Umbilical cord (tissue), 2 donors: Measurements from ENCODE around the gene HMG20A. TPM values are rescaled to one million over a fixed set of nuclear protein-coding genes. Genes with fewer than 3 reads are reported as not detected.

Experiments used
- DNase-seq: peaks from one replicate; pipeline ENCODE4 v3.0.0-alpha.2; 2015; ENCODE audit warnings: low spot score
- total RNA-seq: library from RNA; depleted of rRNA; stranded (reverse); fragments of >200 nt; gene quantifications from one replicate; pipeline ENCODE4 v1.2.3, GENCODE V29; 2014; ENCODE audit warnings: low replicate concordance; ENCODE audit not compliant: insufficient read depth

The HMG20A gene
- total RNA-seq, 1 donor from 2014 or later = 33.2 TPM

DNA sequence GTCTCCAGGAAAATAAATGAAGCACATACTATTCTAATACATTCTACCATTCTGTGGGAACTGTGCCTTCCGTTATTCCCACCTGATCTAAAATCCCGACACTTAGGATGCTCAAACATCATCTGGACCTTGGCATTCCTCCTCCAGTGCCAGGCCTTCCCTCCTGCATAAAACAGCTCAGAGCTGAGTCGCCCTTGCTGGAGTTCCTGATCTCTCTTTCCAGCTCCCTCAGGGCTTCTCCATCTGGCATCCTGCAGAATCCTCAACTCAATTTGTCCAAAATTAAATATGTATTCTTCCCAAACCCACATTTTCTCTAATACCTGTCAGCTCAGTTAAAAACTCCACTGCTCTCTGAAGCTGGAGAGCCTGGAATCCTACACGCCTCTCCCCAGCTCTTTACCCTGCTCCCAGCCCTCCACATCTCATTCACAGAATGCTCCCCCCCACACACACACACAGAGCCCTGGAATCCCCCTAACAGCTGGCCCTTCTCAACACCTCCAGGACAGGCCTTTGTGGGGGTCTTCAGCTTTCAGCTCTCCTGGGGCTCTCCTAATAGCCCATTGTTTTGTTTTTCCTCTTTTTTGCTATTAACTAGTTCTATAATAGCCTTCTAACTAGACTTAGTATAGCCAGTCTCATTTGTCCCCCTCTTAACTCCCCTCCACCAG, 78.5 kb downstream of the HMG20A start:
- no peak for DNase-seq

DNA sequence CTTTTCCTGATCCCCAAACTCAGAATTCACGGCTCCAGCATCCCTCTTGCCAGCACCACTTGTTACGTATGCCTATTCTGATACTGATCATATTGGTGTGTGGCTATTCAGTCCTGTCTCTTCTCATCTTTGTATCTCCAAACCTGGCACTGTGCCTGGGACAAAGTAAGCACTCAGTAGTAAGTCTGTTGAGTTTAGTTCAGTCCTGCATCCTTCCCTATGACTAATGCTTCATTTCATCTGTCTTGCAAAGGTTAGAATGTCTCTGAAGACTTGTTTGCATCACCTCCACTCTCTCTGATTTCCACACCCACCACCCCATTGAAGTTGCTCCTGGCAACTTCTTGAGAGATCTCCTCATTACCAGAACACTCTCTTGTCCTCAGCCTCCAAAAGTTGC, 80.3 kb downstream of the HMG20A start:
- DNase-seq = peak; percentile 65

DNA sequence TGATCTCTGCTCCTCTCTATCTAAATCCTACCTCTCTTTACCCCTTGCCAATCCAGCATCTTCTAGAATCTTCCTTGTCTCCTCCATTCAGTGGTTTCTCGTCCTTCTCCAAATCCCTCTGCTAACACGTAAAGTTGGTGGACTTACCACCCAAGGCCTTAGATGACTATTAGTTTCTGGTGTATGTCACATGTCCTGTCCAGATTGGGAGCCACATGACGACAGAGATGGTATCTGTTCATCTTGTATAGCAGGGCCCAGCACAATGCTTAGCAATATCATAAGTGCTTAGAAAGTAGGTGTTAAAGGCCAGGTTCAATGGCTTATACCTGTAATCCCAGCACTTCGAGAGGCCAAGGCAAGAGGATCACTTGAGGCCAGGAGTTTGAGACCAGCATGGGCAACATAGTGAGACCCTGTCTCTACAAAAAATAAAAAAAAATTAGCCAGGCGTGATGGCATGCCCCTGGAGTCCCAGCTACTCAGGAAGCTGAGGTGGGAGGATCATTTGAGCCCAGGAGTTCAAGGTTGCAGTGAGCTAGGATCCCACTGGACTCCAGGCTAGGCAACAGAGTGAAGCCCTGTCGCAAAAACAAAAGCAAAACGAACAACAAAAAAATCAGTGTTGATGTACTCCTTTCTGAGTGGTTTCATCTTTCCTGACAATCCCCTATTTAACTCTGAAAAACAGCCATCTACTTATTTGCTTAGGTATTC, 81.8 kb downstream of the HMG20A start:
- no peak for DNase-seq

DNA sequence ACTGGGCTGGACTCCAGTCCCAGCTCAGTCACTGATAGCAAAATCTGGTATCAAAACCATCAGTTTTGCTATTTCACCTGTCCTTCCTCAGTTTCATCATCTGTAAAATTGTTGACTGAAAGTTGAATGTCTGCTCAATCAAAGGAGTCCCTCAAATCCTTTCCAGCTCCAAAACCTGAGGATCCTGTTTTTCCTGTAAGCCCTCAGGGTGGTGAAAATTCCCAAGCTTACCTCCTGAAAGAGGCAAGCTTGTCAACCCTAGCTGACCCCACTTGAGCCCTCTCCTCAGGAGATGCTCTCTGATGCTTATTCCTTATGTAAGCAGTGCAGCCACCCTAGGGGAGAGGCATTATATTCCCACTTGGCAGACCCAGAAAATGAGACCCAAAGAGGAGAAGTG, 82.6 kb downstream of the HMG20A start:
- no peak for DNase-seq

DNA sequence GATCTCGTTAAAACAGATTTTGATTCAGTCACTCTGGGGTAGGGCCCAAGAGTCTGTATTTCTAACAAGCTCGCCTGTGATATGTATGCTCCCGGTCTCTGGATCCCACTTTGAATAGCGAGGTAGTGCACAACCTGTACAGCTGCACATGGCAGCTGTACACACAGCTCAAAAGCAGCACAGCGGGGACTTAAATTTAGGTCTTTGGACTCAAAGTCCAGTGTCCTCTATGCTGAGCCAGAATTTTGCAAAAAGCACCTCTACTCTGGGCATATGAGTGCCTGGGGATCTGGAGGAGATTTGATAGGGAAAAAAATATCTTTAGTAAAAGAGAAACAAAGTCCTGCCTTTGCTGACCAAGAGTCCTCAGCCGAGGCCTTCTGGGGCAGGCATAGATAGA, 83.1 kb downstream of the HMG20A start:
- no peak for DNase-seq

DNA sequence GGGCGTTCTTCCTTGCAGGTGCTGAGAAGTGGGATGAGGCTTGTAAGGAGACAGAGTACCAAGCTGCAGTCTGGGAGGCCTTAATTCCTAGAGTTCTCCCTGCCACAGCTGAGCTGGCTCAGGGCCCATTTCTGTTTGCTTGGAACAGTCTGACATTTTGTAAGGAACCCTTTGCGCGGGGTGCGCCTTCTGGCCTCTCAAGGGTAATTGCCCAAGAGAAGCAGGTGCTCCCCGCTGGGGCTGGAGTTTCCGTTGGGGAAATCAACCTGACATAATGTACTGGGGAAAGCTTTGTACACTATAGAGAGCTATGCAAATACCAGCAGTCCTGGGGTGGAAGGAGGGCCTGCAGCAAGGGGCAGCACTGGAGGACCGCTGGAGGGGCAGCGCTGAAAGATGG, 83.6 kb downstream of the HMG20A start:
- DNase-seq = no peak

DNA sequence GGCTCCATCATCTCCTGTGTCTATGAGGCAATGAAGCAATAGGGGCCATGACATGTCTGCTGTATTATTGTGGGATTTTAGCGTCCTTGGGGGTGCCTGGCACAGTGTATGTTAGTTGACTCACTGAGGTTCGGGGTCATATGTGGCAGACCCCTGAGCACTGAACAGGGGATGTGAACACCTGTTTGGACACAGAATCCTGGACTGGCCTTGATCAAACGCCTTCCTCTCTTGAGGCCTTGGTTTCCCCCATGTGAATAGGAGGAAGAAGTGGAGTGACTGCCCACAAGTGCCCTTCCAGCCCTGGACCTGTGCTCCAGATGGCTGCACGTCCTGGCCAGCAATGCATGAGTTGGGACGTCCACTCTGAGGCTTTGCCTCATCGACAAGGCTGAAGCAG, 84.2 kb downstream of the HMG20A start:
- DNase-seq = no peak

DNA sequence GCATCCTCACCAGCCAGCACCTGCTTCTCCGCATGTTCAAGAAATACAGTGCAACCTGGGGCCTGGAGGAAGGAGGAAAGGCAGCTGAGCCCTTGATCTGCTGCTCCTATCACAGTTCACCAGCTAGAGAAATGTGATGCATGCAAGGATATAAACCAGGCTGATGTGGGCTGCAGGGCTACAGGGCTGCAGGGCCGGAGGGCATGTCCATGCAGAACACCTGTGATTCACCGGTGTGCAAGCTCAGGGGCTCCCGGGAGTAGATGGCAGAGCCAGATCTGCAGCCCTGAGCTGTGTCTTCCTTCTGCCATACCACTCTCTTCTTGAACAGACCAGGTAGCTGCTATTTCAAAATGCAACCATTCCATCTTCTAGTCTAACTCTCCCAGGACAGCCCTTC, 84.9 kb downstream of the HMG20A start:
- DNase-seq = no peak

DNA sequence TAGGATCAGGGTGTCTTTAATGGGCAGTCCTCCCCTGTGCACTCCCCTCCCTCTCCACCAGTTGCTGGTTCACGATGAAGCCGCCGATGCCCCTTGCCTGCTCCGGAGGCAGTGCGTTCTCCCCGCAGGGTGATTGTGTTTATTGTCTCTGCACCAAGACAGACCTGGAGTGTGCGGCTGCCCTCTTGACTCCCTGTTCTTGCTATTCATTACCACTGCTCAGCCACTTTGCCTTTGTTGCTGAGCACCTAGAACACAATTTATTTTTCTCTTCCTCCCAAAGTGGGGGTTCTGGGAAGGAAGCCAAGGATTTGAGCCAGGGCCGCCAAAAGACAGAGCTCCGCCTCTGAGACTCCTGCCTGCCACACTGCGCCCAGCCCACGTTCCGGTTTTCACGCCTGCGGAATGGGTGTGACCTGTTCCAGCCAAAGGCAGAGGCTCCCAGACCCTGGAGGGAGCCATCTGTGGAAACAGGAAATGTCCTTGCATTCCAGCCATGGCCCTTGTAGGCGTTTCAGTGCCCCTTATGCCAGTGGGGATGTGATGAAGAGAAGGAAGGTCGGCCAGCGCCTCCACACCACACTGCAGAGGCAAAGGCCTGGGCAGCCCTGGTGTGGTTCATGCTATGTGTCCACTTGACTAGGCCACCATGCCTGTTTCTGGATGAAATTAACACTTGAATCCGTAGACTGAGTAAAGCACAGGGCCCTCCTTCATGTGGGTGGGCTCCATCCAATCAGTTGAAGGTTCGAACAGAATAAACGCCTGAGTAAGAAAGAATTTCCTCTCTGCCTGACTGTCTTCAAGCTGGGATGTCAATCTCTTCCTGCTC, 85.8 kb downstream of the HMG20A start:
- DNase-seq = peak; percentile 64

DNA sequence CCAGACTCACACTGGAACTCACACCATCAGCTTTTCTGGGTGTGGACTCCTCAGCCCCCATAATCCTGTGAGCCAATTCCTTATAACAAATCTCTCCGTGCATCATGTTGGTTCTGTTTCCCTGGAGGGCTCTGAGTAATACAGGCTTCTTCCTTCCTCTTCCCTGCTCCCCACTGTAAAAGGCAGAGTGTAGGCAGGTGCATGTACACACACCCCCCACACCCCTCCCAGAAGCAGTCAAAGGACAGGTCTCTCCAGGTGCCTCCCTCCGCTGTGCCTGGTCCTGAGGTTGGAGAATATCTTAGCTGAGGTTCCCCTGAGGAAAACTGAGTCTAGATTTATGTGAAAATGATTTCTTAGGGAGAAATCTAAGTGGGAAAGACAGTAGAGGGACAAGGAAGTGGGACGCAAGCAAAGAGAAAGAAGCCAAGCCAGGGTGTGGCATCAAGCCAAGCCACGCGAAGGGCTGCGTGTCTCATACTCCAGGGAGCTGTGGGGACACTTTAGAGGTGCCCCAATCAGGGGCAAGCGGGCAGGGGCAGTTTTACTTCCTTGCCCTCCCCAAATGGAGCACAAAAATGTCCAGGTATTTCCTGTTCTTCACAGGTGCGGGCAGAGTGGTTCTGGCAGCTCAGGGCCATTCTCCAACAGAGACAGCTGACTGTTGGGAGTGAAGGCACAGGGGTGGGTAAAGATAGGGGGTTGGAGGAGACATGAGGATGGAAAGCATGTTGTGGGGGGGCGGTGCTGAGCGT, 86.6 kb downstream of the HMG20A start:
- no peak for DNase-seq

DNA sequence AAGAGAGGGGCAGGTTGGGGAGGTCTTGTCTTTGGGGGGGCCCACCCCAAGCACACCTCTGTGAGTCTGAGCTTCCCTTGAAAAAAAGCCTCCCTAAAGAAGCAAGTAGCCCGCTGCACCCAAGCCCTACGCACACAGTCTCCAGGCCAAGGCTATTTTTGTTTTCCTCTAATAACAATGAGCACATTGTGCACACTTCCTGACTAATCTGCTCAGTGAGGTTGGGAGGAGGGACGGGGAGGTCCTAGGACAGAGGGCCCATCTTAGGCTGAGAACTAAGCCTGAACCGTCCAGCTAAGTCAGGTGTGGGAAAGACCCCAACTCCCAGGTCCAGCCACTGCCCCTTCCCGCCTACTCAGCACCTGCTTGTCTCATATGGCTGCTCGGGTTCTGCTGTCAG, 87.2 kb downstream of the HMG20A start:
- no peak for DNase-seq

DNA sequence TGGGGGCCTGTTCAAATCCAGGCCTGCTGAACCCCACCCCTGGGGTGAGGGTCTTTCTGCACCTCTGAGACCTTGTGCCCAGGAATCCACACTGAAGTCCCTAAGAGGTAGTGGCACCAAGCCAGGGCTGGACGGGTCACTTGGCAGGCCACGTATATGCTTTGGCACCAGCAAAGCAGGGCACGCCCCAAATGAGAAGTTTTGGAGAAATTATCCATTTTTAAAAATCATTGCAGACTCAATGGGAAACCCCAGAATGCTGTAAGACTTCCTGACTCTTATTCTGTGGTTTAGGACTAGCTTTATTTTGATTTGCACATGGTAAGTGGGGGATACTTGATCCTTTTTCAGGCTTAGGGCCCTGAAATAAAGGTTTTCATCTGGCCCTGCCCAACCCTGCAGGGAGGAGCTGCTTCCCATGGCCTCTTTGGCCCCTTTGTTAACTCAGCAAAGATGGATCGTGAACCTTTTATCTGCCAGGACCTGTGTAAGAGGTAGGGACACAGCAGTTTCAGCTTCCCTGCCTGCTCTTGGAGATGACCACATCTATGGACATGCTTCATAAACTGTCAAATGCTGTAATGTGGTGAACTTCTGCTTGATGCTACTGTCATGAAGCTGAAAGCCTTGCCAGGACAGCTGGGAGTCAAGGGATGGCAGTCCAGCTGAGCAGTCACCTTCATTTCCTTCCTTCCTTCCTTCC, 88.0 kb downstream of the HMG20A start:
- DNase-seq = no peak

DNA sequence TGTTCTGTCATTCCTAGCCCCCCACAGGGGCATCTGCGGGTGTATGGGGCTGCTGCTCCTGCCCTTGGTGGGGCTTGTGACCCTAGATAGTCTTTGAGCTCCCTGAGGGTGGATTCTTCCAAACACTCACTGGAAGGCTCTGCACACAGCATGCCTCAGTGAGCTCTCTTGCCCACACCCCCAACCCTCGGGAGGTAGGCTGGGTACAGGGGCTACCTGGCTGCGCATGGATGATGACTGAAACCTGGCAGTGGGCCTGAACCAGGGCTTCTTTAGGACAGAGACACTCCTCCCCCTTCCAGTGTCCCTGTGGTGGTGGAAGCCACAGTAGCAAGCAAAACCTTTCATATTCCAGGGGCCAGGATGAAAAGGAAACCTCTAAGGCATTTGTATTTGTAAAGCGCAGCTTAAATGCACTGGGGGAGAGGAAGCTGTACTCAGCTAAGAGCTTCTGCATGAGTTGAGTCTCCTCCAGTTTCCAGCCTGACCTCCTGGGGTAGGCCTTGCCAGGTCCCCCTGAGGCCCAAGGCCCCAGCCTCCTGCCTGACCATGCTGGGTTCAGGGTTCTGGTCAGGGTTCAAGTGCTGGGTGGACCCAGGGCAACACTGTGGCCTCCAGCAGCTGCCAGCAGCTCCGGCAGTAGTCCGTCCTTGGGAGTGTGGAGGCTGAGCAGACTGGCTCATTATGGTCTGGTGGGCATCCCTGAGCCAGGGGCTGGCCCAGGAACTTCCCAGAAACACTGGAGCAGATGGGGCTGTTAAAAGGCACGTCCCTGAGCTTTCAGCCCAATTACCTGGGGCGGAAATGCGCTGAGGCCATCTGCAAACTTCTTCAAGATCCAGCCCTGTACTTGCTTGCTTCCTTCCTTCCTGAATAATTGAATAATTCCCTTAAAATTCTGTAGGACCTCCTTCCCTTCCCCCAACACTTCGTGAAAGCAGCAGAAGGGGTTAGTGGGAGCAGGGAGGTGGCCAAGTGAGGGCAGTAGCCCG, 89.7 kb downstream of the HMG20A start:
- DNase-seq = no peak

DNA sequence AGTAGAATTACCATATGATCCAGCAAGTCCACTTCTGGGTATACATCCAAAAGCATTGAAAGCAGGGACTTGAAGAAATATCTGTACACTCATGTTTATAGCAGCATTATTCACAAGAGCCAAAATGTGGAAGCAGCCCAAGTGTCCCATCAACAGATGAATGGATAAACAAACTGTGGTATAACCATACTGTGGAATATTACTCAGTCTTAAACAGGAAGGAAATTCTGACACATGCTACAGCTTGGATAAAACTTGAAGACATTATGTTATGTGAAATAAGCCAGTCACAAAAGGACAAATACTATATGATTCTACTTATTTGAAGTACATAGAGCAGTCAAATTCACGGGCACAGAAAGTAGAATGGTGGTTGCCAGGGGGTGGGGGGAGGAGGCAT, 91.2 kb downstream of the HMG20A start:
- DNase-seq = no peak

DNA sequence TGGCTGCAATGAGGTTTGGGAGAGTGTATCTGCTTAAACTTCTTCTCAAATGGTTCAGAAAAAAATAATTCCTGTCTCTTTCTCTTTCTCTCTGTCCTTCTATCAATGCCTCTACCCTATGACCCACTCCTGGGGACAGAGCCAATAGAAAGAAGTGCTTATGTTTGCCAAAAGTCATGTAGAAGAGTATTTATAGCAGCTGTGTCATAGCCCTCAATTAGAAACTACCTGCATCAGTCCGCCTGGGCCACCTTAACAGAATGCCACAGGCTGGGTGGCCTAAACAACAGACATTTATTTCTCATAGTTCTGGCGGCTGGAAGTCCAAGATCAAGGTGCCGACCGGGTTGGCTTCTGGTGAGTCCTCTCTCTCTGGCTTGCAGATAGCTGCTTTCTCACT, 92.5 kb downstream of the HMG20A start:
- no peak for DNase-seq

DNA sequence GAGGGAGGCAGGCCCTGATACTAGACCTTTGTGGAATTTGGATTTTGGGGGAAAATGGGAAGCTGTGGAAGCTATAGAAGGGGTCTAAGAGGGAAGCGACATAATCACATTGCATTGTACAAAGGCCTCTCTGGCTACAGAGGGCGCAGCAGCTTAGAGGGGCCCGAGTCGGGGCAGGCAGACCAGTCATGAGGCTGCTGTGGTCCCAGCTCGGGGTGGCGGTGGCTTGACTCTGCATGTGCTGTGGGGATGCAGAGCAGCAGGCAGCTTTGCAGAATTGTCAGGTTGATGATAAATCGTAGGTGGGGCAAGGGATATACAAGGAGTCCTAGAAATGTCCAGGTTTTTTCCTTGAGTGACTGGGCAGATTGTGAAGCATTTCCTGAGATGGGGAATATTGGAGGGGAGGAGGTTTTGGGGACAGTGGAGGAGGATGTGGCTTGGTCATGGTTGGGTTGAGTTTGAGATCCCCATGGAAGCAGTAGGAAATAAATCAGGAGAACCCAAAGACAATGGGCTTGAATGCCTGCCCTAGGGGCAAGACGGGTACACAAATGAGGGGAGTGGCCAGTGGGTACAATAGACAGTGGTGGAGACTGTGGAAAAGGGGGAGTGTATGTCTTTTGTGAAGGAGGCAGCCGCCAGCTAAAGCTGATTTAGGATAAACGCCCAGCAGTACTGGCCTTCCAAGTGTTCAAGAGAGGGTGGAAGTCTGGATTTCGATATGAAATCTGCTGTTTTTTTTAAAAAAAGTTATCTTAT, 94.1 kb downstream of the HMG20A start:
- no peak for DNase-seq

DNA sequence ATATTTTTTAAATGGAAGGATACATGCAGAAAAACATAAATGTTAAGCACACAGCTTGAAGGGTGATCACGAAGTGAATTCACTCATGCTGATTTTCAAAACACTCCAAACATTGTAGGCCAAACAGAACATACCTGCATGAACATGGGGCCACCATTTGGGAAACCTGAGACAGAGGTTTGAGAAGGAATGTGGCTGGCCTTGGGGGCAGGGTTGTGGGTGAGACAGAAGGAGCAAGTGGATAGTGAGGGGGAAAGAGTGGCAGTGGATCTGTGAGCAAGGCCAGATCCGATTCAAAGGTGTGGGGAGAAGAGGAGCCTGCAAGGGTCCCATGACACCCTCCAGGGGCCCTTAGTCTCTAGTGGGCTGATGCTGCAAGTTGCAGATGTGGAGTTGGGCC, 94.9 kb downstream of the HMG20A start:
- DNase-seq = no peak

DNA sequence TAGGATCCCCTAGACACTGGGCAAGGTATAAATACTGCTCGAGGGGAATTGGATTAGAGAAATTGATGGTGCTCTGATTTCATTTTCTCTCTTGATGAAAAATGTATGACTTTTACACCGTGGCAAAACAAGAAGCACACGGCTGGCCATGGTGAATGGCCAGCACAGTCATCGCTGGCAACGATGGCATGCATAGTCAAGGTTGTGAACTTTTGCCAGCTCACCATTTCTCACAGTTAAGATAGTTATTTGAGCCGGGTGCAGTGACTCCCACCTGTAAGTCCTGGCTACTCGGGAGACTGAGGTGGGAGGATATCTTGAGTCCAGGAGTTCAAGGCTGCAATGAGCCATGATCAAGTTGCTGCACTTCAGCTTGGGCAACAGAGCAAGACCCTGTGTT, 95.4 kb downstream of the HMG20A start:
- no peak for DNase-seq

DNA sequence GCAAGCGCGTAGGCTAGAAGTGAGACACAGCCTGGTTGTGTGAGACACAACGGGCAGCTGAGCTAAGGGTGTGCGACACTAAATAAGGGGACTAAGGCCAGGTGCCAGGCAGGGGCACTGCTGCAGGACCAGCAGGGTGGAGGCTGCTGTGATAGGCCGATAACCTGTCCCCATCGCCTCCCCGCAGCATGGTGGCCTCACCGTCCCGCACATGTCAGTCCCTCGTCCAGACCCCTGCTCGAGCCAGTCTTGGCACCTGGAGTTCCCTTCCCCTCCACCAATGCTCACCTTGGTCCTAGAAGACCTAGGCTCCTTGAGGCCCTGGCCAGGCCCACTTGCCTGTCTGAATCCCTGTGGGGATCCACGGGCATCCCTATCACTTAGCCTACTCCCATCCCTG, 96.1 kb downstream of the HMG20A start:
- DNase-seq = no peak
